COLO668 (cell line): ENCODE measurements around the gene TYMS.
"Not testable (repeated sequence)": the region's sequence is repeated elsewhere in the genome, so short reads cannot be mapped to it uniquely, and the experiment has no call there.

Experiments
- DNase-seq: peaks from one replicate; lab custom pipeline; 2025; ENCODE audit not compliant: unreplicated experiment; lab: John Stamatoyannopoulos, UW

The TYMS gene

DNA sequence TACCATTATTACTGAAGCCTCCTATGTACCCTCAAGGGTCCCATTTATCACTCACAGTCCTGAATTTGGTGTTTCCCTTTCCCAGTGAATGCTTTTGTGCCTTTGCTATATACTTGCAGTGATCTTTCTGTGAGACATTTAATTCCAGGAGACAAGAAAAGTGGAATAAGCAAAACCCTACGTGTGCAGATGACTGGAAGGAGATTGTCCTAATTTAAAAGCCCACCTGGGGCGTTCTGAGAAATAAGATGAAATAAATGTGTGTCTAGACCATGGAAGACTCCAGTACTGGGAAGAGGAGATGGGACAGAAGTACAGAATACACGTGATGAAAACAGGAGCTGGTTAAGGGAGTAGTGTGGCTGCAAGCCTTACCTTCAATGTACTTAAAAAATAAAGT lies 19.3 kb downstream of the TYMS start:
- DNase-seq, result no peak

DNA sequence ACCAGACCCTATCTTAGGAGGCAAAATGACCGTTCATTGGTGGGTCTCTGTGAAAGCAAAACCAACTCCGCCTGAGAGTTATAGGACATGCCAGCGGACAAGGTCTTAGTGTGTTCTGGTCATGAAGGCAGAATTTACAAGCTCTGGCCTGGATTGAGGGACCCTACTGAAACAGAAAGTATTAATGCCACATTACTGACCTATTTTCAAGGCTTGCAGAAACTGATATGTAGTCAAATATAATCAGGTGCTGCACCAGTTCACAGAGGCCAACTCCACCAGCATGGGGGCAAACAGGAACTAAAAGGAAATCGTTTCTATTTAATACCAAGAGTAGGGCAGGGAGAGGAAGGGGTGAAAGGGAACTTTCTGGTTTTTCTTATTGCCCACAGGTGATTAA lies 19.7 kb downstream of the TYMS start:
- DNase-seq, result no peak

DNA sequence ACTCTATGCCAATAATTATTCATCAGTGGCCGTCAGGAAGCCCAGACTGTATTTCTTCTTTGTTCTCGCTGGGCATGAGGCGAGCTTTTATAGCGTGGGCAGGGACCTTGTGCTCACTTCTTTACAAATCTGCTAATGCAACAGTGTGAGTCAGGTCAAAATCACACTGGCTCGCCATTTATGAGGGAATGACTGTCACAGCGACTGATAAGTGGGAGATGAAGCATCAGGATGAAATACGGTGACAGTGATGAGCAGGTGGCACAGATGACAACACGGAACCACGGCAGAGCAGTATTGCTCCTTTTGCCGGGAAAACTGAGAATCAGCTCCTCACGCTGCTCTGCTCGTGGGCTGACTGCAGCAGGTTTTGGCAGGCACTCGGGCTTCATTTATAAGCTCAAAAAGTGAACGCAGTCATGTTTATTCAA lies 20.5 kb downstream of the TYMS start:
- no peak for DNase-seq

DNA sequence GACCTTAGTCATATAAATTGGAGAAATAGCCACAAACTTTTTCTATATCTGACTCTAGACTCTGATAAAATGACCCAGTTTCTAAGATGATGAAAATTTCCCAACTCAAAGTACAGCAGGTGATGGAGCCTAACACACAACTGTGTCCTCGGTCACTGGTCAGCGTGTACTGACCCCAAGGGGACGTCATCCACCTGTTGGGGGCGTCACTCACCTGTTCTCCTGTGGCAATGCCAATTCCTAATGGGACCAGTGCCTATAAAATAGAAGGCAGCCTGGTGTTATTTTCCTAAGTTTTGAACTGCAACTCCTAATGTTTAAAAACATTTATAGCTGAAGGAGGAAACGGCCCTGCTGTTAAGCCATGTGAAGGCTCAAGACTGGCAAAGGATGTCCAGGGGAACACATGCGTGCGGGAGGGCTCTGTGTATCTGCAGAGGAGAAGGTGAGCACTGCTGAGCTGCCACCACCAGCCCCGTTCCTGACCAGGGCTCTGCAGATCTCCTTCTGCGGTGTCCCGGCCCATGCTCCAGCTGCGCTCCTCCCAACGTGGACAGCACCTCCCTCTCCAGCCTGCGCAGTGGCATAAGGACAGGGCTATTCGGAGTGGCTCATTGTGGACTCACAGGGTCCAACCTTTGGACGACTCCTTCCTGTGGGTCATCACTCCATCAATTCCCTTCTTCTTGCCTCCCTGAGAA lies 21.2 kb downstream of the TYMS start:
- DNase-seq, result no peak

DNA sequence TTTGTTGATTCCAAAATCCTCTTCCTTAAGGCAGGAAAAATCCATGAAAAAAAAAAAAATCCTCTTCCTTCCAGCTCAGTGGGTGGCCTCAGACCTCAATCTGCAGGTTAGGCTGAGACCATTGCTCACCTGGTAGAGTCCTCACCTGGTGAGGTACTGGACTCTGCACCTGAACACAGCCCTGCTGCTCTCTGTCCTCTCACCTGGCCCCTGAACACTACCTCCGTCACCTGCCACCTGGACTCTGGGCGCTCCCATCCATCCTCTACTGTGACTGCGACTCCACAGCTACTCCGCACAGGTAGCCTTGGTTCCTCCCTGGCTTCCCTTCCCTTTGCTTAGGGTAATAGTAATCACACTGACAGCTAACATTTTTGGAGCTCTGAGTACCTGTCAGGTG lies 22.1 kb downstream of the TYMS start:
- no peak for DNase-seq

DNA sequence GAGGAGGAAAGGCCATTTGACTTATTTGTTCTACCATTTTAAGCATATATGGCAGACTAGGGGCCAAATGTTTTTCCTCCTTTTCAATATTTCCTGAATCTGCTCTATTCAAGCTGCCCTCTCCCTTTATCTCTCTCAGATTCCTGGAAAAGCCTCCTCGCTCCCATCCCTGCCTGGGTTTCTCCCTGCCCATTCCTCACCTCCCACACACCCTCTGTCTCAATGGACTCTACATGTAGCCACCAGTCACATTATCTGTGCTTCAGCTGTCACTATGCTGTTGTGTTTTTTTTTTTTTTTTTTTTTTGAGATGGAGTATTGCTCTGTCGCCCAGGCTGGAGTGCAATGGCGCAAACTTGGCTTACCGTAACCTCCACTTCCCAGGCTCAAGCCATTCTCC lies 22.9 kb downstream of the TYMS start:
- DNase-seq, result no peak

DNA sequence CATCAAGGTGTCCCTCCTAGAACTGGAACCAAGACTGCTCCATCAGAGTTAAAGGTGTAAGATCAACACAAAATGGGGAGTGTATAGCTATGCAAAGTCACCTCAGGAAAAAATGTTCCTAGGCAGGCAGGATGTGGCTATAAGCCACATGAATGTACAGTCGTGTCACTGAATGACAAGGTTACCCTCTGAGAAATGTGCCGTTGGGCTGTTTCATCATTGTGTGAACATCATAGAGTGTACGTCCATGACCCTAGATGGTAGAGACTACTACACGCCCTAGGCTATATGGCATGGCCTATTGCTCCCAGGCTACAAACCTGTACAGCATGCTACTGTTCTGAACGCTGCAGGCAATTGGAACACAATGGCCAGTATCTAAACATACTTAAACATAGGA lies 24.5 kb downstream of the TYMS start:
- DNase-seq, result no peak

DNA sequence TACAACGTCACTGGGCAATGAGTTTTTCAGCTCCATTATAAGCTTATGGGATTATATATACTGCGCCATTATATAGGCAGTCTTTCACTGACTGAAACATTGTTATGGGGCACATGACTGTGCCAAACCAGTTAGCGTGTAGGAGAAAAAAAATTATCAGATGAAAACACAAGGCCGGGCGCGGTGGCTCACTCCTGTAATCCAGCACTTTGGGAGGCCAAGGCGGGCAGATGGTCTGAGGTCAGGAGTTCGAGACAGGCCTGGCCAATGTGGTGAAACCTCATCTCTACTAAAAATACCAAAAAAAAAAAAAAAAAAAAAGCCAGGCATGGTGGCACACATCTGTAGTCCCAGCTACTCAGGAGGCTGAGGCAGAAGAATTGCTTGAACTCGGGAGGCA lies 25.0 kb downstream of the TYMS start:
- not testable (repeated sequence) for DNase-seq

DNA sequence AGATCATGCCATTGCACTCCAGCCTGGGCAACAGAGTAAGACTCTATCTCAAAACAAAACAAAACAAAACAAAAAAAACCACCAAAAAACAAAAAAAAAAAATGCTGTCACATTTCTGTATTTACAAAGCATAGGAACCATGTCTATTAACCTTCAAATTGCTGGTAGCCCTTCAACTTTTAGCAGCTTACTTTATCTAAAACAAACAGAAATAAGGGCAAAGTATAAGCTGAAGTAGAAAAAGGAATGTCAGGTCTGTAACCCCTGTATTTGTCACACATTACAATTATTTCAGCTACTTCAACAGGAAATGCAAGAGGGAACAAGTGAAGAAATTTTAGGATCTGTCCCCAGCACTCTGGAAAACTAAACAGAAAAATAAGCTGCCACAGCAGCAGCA lies 25.4 kb downstream of the TYMS start:
- DNase-seq, result no peak

DNA sequence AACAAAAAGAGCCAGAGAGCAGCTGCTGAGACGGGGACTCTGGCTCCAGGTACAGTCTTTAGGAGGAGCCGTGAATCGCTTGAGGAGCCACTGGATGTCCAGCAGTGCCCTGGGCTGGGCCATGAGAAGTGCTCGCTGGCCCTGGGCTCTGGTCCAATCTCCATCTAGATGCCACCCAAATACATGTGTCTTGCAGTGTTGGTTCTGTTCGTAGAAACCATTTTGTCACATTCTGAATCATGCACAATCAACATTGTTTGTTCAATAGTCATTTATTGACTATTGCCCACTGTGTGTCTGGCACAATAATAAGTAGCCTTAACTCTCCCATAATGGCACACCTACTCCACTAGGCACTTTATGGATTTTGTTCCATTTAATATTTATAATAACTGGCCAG lies 26.1 kb downstream of the TYMS start:
- DNase-seq, result no peak

DNA sequence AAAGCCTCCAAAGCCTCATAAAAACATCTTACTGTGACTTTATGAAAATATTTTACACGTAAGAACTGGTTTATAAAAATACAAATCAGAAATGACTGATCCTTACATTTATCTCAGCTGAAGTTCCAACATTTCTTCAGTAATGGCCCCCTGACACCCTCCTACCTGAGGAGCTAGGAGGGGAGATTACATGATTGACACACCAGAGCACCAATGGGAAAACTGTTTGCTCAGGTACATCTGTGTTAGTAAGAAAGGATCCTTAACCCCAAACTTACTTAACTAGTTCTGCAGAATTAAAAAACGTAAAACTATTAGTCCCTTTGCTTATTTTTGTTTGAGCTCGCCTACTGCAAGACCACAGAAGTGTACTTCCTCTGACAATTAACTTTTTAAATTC lies 28.0 kb downstream of the TYMS start:
- DNase-seq, result no peak

DNA sequence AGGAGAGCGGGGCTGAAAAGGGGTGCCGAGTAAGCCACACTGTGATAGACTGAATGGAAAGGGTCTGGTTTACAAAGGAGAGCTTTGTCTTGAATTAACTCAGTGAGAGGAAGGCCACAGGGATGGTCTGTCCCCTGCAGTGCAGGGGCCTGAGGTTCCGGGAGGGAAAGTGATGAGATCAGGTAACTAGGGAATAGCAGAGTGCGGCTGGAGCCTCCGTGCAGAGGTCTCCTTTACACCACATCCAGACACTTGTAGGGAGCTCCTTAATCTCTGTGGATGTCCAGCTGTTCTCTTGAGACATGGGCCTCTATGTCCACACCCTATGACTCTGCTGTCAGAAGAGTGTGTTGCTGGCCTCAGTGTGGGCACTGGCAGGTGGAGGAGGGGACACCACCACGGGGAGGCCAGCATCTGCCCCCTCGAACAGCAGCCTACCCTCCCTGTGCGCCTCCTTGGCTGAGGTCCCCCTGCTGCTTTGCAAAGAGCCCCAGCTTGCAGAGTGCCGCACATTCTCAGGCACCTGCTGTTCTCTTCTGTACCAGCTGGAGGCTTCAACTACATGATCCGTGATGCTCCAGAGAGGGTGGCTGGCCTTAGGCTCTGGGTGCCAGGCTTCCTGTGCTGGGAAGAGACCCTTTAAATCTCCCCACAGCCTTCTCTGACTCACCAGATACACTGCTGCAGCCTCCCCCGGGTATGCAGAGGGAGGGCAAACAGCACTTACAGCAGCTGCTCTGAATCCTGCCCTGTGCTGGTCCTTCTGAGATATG lies 29.1 kb downstream of the TYMS start:
- no peak for DNase-seq

DNA sequence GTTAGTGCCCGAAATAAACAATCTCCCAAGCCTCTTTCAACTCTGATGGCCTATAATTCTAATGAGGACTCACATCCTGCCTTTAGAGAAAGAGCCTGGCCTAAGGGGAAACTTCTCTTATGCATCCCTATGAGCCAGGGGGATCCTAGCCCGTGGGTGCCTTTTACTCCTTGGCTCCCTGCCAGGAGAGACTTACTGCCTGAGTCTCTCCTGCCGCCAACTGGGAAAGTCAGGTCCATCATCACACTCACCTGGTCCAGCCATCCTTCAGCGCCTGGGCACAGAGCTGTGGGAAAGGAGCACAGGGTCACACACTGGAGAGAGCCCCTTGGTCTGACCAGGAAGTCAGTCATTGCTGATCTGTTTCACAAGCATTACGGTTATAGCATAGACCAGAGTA lies 30.9 kb downstream of the TYMS start:
- no peak for DNase-seq

DNA sequence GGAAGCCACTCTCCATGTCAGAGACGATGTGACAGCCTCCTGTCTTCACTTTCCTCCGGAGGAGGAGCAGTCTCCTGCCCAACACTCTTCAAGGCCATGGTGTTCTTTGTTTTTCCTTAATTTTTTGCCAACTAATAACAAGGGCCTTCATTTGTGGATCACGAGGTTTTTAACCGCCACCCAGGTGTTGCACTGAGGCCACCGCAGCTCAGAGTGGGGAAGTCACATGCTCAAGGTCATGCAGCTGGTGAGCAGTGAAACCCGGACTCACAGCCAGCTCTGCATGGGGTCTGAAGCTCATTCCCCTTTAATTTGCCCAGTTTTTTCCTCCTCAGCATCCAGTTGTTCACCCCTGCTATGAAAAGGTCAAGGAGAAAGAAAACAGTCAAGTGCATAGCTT lies 35.4 kb downstream of the TYMS start:
- DNase-seq, result no peak

DNA sequence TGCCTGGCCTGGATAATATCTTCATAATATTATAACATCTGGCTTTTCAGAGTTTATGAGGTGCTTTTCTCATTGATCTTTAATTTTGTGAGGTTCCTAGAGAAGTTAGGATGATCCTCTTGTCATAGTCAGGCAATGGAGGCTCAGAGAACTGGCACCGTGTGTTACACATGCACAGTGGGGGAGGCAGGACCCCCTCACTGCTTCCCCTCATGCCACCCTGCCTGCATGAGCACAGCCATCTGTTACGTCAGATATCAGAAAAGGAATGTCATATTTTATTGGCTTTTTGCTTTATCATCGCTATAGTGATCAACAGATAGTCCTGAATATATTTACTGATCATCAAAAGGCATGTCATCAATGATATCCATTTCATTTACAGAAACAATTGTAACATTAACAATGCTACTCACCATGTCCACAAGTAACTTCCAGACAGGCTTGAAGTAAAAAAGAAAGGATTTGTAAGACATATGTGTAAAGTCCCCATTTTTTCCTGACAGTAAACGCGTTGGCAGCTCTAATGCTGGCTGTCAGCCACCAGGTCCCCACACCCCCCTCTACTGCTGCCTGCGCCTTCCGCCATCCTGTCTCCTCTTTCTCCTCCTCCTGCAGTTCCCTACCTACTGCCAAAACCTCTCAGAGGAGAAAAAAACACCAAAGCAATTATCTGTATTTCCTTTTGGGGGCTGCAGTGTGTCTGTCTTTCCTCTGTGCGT lies 36.2 kb downstream of the TYMS start:
- DNase-seq, result no peak

DNA sequence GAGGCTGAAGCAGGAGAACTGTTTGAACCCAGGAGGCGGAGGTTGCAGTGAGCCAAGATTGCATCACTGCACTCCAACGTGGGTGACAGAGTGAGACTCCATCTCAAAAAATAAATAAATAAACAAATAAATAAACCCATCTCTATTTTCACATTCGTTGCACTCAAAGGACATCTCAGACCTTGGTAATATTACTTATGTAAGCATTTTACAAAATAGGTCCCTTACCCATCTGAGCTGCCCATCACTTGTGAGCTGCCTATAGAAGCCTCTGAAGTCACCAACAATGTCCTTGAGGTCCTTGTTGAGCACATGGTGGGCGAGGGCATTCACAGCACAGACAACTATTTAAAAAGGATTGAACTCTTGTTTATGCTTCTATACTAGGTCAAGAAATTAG lies 39.6 kb downstream of the TYMS start:
- no peak for DNase-seq

DNA sequence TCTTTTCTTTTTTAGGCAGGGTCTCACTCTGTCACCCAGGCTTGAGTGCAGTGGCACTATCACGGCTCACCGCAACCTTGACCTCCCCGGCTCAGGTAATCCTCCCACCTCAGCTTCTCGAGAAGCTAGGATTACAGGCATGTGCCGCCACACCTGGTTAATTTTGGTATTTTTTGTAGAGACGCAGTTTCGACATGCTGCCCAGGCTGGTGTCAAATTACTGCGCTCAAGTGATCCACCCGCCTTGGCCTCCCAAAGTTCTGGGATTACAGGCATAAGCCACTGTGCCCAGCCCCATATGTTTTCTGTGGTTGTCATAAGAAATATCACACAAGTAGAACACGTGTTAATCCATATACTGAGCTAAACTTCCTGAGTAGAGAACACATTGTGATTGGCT lies 40.3 kb downstream of the TYMS start:
- no peak for DNase-seq

DNA sequence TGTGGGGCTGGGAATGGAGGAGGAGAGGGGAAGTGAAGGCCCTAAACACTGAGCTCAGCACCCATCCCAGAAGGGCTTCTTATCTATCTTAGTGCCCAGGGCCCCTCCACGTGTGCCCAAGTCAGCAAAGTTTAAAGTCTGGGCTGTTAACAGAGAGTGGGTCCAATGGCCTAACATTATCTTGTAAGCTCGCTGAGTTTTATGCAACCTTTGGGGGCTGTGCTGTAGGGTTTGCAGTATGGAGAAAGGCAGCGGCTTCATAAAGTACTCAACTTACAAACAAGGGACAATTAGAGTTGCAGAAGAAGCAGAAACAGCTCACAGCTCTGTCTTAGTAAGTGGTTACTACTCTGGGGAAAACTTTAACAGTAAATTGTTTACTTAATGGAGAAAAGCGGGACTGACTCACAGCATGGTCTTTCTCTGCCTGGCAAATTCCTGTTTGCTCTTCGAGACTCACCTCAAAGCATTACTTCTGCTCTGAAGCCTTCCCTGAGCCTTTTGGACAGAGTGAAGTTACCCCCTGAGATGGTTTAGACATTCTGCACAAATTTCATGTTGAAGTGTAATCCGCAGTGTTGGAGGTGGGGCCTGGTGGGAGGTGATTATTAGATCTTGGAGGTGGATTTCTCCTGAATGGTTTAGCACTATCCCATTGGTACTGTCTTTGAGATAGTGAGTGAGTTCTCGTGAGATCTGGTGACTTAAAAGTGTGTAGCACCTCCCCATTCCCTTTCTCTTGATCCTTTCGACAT lies 45.9 kb downstream of the TYMS start:
- no peak for DNase-seq

DNA sequence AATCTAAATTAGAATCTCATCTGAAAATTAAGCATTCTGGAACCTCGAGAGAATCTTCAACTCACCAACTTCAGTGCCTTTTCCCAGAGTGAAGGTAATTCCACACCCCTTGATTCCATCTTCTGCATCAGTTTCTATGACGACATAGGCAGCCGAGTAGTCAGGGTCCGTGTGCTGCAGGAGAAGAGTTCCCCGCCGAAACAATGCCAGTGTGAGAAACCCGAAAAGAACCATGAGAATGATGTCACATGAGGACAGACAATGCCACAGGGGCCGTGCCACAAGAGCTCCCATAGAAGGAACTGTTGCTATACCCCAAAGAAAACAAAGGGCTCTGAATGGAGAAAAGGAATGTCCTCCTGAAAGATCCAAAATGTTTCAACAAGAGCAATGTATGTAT lies 49.0 kb downstream of the TYMS start:
- no peak for DNase-seq

DNA sequence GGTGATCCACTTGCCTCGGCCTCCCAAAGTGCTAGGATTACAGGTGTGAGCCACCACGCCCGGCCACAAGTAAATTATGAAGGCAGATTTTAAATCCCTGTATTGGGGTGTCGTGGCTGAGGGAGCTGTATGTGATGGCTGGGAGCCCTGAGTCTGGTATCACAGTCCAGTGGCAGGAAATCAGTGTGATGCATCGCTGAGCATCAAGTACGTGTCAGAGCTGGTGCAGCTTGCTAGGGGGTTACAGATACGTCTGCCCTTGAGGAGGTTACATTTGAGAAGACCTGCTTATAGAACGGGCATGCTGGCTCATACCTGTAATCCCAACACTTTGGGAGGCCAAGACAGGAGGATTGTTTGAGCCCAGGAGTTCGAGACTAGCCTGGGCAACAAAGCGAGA lies 50.6 kb downstream of the TYMS start:
- DNase-seq, result no peak

DNA sequence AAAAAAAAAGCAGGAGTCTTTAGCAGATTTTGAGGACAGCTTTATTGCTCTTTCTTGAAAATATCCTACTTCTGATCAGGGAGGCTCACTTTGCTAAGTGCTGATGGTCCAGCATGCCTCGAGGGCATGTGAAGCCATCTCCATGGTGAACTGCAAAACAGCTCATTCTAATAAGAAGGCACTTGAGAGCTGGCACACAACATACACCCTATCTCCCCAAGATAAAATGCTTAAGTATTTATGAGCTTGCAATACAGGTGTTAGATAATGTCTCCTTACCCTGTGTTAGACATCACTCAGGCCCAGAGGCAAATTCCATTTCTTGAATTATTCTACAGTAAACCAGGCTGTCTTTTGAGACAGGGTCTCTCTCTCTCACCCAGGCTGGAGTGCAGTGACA lies 52.3 kb downstream of the TYMS start:
- DNase-seq, result no peak
